NCI-H526 treated with DMSO at 0.1 percent for 48 hours (cell line): ENCODE data around the gene CMC1.
"Not testable (repeated sequence)": the region's sequence is repeated elsewhere in the genome, so short reads cannot be mapped to it uniquely, and the experiment has no call there.

Experiments used
- DNase-seq: peaks from one replicate; lab custom pipeline; 2025; lab: John Stamatoyannopoulos, UW

Gene CMC1

GRCh38 chr3:28244491-28244890, 3.1 kb downstream of the CMC1 start:
- DNase-seq: no peak

GRCh38 chr3:28247286-28247685, 5.9 kb downstream of the CMC1 start:
- DNase-seq: no peak

GRCh38 chr3:28250999-28251398, 9.6 kb downstream of the CMC1 start:
- DNase-seq: no peak

- no peak for DNase-seq
Measured at GRCh38 chr3:28252001-28252431, 10.6 kb downstream of the CMC1 start.

GRCh38 chr3:28253040-28253715, 11.8 kb downstream of the CMC1 start:
- no peak for DNase-seq

- no peak for DNase-seq
Measured at GRCh38 chr3:28262001-28262400, 20.6 kb downstream of the CMC1 start.

GRCh38 chr3:28265641-28266040, 24.2 kb downstream of the CMC1 start:
- DNase-seq: no peak

GRCh38 chr3:28267984-28268849, 26.8 kb downstream of the CMC1 start:
- DNase-seq: no peak

GRCh38 chr3:28268989-28269388, 27.6 kb downstream of the CMC1 start:
- no peak for DNase-seq

- DNase-seq: not testable (repeated sequence)
Measured at GRCh38 chr3:28269884-28270283, 28.5 kb downstream of the CMC1 start.

- no peak for DNase-seq
Measured at GRCh38 chr3:28273837-28274236, 32.4 kb downstream of the CMC1 start.

GRCh38 chr3:28278918-28279317, 37.5 kb downstream of the CMC1 start:
- DNase-seq: no peak

GRCh38 chr3:28279770-28280169, 38.4 kb downstream of the CMC1 start:
- DNase-seq: no peak

- no peak for DNase-seq
Measured at GRCh38 chr3:28280781-28281180, 39.4 kb downstream of the CMC1 start.

- peak; percentile 21 for DNase-seq
Measured at GRCh38 chr3:28286595-28286994, 45.2 kb downstream of the CMC1 start.

GRCh38 chr3:28287046-28287445, 45.6 kb downstream of the CMC1 start:
- DNase-seq: no peak

GRCh38 chr3:28290863-28291300, 49.5 kb downstream of the CMC1 start:
- DNase-seq: no peak

GRCh38 chr3:28291577-28291976, 50.2 kb downstream of the CMC1 start:
- no peak for DNase-seq

- no peak for DNase-seq
Measured at GRCh38 chr3:28292622-28293021, 51.2 kb downstream of the CMC1 start.

GRCh38 chr3:28294667-28295413, 53.4 kb downstream of the CMC1 start:
- DNase-seq: no peak

GRCh38 chr3:28295898-28296490, 54.6 kb downstream of the CMC1 start:
- no peak for DNase-seq

- DNase-seq: no peak
Measured at GRCh38 chr3:28299705-28300104, 58.3 kb downstream of the CMC1 start.
